Fibroblast of the aortic adventitia (primary cell): ENCODE results near the gene NAA10. TPM values are rescaled to one million over a fixed set of nuclear protein-coding genes. Genes with fewer than 3 reads are reported as not detected.

ENCODE experiments used
- DNase-seq: peaks from one replicate; pipeline ENCODE4 v3.0.0-alpha.2; 2010; ENCODE audit warnings: low read depth
- H3K4me3 ChIP-seq: 2 replicates; pipeline ENCODE4 v1.5.1; 2011; ENCODE audit warnings: low read depth, mild to moderate bottlenecking, control low read depth, low read length, moderate library complexity
- total RNA-seq: library from RNA; depleted of rRNA; stranded (reverse); fragments of >200 nt; gene quantifications from 2 replicates; pipeline ENCODE4 v1.2.3, GENCODE V29; 2012; ENCODE audit warnings: low replicate concordance
- TF ChIP-seq, protein P1 (sequence below): IDR thresholded peaks from 2 replicates; pipeline ENCODE4 v1.5.1; 2011; ENCODE audit warnings: mild to moderate bottlenecking, low read length, control low read depth, inconsistent platforms; ENCODE audit not compliant: insufficient read depth

Gene NAA10
- total RNA-seq, 1 donor, result 84.7 TPM

DNA sequence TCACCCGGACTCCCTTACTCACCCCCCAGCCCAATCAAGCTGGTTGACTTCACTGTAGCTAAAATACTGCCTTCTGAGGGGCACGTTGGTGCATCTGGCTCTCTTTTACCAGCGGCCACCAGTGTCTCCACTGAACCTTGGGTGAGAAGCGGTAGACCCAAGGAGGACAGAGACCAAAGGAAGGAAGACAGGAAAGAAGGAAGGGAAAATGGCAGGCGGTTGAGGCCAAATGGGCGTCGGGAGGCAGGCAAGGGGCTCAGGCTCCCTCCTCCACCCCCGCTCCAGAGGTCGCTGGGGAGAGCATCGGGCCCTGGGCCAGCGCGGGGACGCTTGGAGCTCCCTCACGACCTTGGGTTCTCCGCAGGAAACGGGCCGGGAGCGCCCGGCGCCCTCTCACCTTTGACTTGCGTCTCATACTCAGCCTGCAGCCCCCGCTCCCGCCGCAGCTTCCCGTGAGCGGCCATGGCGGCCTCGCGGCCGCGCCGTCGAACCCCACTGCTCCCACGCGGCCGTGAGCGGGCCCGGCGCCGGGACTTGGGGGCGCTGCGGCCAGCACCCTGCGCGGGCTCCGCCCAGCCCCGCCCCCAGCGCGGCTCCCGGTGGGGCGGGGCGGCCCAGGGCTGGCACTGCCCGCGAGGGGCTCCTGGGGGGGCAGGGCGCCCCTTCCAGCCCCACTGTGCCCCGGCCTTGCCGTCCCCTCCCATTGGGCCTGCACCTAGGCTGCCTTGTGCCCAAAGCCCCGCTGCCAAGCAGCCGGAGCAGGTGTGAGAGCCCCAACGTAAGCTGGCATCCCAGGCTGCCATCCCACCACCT lies 8.9 kb downstream of the NAA10 start, which contains the start of gene ARHGAP4:
ARHGAP4 (minus strand) TSS at position 526 of the 813 bp plus-strand sequence; CDS start at position 464, 62 bp downstream.
- no peak for DNase-seq
- peak within 1 kb of the TSS; percentile 71 for H3K4me3 ChIP-seq
- TF ChIP-seq, protein P1, sequence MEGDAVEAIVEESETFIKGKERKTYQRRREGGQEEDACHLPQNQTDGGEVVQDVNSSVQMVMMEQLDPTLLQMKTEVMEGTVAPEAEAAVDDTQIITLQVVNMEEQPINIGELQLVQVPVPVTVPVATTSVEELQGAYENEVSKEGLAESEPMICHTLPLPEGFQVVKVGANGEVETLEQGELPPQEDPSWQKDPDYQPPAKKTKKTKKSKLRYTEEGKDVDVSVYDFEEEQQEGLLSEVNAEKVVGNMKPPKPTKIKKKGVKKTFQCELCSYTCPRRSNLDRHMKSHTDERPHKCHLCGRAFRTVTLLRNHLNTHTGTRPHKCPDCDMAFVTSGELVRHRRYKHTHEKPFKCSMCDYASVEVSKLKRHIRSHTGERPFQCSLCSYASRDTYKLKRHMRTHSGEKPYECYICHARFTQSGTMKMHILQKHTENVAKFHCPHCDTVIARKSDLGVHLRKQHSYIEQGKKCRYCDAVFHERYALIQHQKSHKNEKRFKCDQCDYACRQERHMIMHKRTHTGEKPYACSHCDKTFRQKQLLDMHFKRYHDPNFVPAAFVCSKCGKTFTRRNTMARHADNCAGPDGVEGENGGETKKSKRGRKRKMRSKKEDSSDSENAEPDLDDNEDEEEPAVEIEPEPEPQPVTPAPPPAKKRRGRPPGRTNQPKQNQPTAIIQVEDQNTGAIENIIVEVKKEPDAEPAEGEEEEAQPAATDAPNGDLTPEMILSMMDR, result no peak

DNA sequence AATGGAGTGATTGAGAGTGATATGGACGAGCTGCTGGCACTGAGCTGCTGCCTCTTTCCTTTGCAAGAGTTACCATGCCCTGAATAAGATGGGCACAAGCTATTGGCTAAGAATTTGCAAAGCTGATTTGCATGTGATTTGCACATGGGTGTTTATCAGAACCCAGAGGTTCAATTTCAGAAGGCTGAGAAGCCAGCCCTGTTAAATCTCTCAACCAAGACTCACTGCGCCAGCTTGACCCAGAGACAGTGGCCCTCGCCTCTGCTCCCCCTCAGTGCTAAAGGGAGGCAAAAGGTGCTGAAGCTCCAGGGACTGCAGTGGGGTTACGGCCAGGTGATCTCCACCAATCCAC lies 9.5 kb downstream of the NAA10 start:
- no peak overlapping the region for H3K4me3 ChIP-seq
- no peak for DNase-seq
- TF ChIP-seq, protein P1, result no peak

DNA sequence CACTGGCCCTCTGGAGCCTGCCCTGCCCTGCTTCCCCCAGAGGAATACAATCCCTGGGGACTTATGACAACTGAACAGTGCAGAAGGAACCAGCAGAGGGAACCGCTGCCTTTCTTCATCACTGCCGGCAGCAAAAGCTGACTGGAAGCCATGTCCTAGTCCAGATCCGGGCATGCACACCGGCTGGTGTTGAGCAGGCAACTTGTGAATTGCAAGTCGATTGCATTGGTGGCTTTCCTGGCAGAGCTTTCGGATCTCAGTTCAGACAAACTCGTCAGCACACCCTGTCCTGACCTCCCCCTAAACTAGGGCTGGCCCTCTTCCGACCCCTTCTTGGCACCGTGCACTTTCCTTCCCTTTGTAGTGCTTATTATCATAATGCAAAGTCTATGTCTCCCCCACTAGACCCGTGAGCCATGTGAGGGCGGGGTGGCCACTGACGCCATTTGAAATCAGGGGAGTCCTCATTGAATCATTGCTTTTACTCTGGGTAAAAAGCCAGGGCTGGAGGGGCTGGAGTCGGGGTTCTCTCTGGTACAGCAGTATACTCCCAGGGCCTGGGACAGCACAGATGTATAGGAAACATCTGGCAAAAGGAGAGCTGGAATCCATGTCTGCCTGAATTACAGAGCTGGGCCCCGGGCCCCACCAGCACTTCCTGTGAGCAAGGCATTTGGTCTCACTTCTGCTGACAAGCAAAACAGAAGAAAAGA lies 10.5 kb downstream of the NAA10 start:
- peak; percentile 35 for DNase-seq
- TF ChIP-seq, protein P1, result no peak

DNA sequence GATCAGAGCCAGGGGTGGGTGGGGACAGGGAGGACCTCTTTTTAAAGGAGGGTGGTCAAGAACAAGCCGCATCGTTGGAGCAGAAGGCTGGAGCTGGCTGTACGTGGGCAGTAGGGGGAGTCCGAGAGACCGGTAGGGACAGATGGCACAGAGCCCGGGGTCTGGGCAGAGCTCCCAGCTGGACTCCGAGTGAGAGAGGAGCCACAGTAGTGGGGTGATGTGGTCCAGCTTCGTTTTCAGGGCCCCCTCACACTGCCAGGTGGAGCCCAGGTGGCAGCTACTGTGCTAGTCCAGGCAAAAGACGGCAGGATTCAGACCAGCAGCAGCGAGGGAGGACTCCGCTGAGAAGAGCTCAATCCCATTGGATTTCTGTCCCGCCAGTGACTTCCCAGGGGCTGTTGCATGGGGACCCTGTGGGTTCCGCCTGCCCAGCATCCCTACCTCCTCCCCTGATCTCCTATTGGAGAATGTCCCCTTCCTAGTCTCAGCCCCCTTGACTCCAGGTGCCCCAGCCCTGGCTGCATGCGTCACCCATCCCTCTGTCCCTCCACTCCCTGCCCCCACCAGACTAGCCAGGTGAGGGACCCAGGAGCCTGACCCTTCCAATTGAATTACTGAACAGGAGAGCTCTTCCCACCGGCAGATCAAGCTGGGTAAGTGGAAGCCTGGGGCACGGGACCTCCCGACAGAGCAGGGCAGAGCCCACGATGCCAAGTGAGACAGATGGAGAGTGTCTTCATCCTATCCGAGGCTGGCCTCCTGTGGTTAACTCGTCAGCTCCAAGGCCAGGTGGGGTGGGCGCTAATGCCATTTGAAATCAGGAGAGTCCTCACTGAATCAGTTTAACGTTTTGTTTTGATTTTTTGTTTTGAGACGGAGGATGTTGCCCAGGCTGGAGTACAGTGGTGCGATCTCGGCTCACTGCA lies 11.6 kb downstream of the NAA10 start:
- H3K4me3 ChIP-seq, result no peak overlapping the region
- DNase-seq, result peak; percentile 67
- TF ChIP-seq, protein P1, result peak; percentile 76

More for the DNA sequence above, 10.5 kb downstream of the NAA10 start:
- H3K4me3 ChIP-seq, result no peak overlapping the region

DNA sequence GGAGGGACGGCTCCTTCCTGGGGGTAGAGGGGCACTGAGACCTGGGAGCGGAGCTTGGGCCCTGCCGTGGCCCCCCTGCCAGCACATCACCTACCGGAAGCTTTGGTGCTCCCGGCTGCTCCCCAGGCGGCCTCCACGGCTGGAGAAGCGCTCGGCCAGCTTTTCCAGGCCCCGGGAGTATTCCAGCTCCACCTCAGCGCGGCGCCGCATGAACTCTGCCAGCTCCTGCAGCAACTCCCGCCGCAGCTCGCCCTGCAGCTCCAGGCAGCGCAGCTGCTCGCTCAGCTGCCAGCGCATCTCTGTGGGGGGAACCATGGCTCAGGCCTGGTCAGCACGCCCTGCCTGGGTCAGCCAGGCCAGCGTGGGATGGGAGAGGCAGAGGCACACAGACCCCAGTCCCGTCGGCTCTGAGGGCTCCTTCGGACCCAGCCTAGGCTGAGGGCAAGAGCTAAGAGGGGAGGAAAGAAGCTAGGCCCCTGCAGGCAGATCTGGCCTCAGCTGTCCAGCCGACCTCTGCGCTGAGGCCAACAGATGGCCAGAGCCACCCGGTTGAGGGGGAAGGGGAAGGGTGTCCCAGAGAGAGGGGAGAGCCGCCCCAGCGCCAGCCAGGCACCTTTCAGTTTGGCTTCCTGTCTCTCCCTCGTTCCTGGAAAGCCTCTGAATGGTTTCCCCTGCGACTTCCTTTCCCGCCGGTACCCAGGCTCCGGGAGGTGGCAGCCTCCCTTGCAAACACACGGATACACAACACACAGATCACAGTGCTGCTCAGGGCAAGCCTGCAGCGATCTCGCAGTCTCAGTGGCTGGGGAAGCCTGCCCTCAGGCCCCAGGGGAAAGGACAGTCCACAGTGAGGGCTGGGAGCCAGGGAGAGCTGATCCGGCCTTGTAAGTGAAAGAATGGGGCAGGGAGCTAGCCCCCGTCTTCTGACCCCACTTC lies 13.1 kb downstream of the NAA10 start:
- DNase-seq, result peak; percentile 15
- H3K4me3 ChIP-seq, result no peak overlapping the region
- TF ChIP-seq, protein P1, result no peak

DNA sequence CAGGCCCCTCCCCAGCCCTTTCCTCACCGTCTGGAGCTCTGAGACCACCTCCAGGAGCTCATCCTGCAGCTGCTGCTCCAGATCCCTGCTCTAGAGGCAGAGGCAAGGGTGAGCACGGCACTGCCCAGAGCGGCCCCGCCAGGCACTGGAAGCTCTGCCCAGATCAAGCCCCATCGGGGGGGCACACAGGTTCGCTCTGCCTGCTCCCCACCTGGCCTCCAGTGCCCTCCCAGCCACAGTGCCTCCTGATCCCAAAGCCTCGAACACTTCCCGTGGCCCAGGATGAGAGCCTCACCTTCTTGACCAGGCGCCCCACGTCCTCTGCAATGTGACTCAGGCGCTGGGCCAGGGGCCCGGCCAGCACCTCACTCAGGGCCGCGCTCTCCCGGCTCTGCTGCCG lies 13.8 kb downstream of the NAA10 start:
- TF ChIP-seq, protein P1, result no peak
- no peak for DNase-seq
- H3K4me3 ChIP-seq, result no peak overlapping the region
